BE2C (cell line): ENCODE data around the gene PTPDC1.

Source experiments
- DNase-seq: peaks from one replicate; pipeline ENCODE4 v3.0.0-alpha.2; 2020
- H3K27me3 ChIP-seq: fragments of 250-450 bp; sonication (Bioruptor Pico); 2 replicates; pipeline ENCODE4 v1.5.1; 2020; ENCODE audit warnings: mild to moderate bottlenecking
- H3K36me3 ChIP-seq: fragments of 250-450 bp; sonication (Bioruptor Pico); 2 replicates; pipeline ENCODE4 v1.5.1; 2020; ENCODE audit warnings: mild to moderate bottlenecking
- H3K4me1 ChIP-seq: fragments of 250-450 bp; sonication (Bioruptor Pico); 2 replicates; pipeline ENCODE4 v1.5.1; 2020
- H3K4me3 ChIP-seq: 2 replicates; pipeline ENCODE4 v1.5.1; 2011; ENCODE audit warnings: low read depth, low read length
- H3K9me3 ChIP-seq: fragments of 250-450 bp; sonication (Bioruptor Pico); 2 replicates; pipeline ENCODE4 v1.5.1; 2020
- TF ChIP-seq, protein P1 (sequence below): IDR thresholded peaks from 2 replicates; pipeline ENCODE4 v1.5.1; 2012; ENCODE audit warnings: mild to moderate bottlenecking, low read depth, low read length

Gene PTPDC1

DNA sequence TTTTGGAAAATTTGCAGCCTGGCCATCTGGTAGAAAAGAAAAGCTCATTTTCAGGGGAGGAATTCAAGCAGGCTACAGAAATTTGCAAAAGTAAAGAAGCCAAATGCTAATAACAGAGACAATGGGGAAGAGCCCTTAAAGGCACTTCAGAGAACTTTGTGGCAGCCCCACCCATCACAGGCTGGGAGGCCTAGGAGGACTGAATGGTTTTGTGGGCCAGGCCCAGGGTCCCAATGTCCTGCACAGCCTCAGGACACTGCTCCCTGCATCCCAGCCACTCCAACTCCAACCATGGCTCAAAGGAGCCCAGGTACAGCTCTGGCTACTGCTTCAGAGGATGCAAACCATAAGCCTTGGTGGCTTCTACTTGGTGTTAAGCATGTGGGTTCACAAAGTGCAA is 44.3 kb downstream of the PTPDC1 start:
- no peaks in the 10 kb centered on the region for H3K4me1 ChIP-seq
- no peaks in the 10 kb centered on the region for H3K27me3 ChIP-seq
- TF ChIP-seq, protein P1, sequence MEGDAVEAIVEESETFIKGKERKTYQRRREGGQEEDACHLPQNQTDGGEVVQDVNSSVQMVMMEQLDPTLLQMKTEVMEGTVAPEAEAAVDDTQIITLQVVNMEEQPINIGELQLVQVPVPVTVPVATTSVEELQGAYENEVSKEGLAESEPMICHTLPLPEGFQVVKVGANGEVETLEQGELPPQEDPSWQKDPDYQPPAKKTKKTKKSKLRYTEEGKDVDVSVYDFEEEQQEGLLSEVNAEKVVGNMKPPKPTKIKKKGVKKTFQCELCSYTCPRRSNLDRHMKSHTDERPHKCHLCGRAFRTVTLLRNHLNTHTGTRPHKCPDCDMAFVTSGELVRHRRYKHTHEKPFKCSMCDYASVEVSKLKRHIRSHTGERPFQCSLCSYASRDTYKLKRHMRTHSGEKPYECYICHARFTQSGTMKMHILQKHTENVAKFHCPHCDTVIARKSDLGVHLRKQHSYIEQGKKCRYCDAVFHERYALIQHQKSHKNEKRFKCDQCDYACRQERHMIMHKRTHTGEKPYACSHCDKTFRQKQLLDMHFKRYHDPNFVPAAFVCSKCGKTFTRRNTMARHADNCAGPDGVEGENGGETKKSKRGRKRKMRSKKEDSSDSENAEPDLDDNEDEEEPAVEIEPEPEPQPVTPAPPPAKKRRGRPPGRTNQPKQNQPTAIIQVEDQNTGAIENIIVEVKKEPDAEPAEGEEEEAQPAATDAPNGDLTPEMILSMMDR = no peak
- no peak overlapping the region for H3K4me3 ChIP-seq
- no peaks in the 10 kb centered on the region for H3K36me3 ChIP-seq
- no peaks in the 10 kb centered on the region for H3K9me3 ChIP-seq
- no peak for DNase-seq

DNA sequence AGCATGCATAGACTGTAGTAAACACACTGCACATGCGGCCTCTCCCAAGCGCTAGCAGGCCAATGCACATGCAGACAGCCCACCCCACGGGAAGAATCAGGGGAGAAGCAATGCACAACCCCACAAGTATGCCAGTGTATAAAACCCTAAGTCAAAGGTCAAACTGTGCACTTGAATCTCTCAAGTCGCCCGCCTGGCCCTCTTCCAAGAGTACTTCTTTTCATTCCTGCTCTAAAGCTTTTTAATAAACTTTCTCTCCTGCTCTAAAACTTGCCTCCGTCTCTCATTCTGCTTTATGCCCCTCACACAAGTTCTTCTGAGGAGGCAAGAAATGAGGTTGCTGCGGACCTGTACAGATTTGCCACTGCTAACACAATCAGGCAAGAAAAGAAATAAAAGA is 50.4 kb downstream of the PTPDC1 start:
- no peak for DNase-seq
- Histone ChIP-seq H3K27me3 (no peaks in the 10 kb centered on the region), H3K4me1 (no peaks in the 10 kb centered on the region), H3K36me3 (no peaks in the 10 kb centered on the region), H3K9me3 (no peaks in the 10 kb centered on the region), H3K4me3 (no peak overlapping the region)
- TF ChIP-seq, protein P1 = no peak

DNA sequence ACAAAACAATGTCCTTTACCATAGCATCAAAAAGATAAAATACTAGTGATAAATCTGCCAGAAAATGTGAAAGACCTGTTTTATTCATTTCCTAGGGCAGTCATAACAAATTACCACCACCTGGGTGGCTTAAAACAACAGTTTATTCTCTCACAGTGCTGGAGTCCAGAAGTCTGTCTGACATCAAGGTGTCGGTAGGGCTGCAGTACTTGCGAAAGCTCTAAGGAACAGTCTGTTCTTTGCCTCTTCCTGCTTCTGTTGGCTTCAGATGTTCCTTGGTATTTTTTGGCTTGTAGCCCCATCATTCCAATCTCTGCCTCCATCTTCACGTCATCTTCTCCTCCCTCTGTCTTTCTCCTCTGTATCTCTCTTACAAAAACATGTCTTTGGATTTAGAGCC is 51.0 kb downstream of the PTPDC1 start:
- TF ChIP-seq, protein P1 = no peak
- Histone ChIP-seq H3K36me3 (no peaks in the 10 kb centered on the region), H3K4me1 (0 out of 2 replicates have a peak, but pooled peaks cover 2% of the 10 kb centered on the region), H3K9me3 (no peaks in the 10 kb centered on the region), H3K4me3 (no peak overlapping the region), H3K27me3 (no peaks in the 10 kb centered on the region)
- DNase-seq = no peak

DNA sequence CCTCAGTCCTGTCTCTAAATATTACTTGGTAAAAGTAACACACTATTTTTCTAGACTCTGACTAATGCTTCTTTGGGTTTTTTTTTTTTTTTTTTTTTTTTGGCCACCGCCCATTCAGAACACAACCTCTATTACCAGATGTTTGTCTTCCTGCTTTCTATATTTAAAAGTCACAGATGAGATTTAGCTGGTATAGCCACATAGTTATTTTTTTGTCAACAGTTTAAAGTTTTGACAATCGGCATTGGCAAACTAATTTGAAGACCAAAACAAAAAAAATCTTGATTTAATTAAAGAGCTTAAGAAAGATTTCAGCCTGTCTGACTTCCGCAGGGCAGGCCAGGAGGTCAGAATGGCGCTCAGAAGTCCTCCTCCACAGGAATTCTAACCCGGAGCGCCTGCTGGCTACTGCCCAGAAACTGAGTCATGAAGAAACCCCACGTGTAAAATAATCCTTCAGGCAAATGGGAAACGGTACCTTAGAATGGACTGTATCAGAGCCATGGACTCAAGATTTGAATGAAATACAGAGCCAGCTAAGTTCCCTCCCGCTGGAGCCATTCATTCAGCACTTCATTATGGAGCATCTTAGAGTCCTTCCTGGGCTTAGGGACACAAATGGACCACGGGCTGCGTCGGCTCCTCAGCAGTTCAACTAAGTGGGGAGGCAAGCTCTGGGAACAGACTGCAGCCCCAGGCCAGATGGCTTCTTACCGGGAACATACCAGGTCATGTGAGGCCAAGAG is 55.6 kb downstream of the PTPDC1 start:
- TF ChIP-seq, protein P1 = no peak
- Histone ChIP-seq H3K4me3 (no peak overlapping the region), H3K4me1 (0 out of 2 replicates have a peak, but pooled peaks cover 2% of the 10 kb centered on the region), H3K27me3 (no peaks in the 10 kb centered on the region), H3K9me3 (no peaks in the 10 kb centered on the region), H3K36me3 (no peaks in the 10 kb centered on the region)
- peak; percentile 20 for DNase-seq

DNA sequence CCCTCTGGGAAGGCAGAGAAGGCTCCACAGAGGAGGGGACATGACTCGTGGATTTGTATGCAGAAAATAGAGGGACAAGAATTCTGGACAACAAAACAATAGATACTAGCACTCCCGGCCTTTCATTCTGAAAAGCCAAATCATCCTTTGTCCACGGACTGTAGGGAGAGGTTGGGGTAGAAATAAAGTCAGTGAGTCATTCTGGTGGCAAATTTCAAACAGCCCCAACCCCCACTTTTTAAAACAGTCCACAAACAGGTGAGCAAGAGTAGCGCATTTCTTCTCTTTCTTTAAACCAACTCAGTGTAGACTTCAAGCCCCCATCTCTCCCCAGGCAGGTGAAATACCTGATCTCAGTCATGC is 56.1 kb downstream of the PTPDC1 start:
- Histone ChIP-seq H3K27me3 (no peaks in the 10 kb centered on the region), H3K4me3 (no peak overlapping the region), H3K36me3 (no peaks in the 10 kb centered on the region), H3K4me1 (0 out of 2 replicates have a peak, but pooled peaks cover 2% of the 10 kb centered on the region), H3K9me3 (no peaks in the 10 kb centered on the region)
- DNase-seq = no peak
- TF ChIP-seq, protein P1 = no peak
